Measurements from ENCODE around the gene KCTD11. TPM values are rescaled to one million over a fixed set of nuclear protein-coding genes. Genes with fewer than 3 reads are reported as not detected.

Gene KCTD11
- total RNA-seq, 2 experiments from 2014 or later: 6.0 to 8.6 TPM

Small RNA genes within 50 kb of the gene (small RNA-seq; reads per million reads assigned to genes)
- not detected for gene AC026954.2

Other genes starting within 250 kb of the KCTD11 start
Only the 30 nearest of the 36 such genes appear.
- gene ASGR1, start 172.8 kb upstream of the KCTD11 start, total RNA-seq (2014; rRNA removed; shearing (Covaris generic)): 0.23 and 1.1 TPM in 2 replicates
- gene ASGR1, start 172.8 kb upstream of the KCTD11 start, total RNA-seq (2022): 0.85 and 1.2 TPM in 2 replicates
- gene DLG4, start 132.3 kb upstream of the KCTD11 start, total RNA-seq (2014; rRNA removed; shearing (Covaris generic)): 9.0 and 15.4 TPM in 2 replicates
- gene DLG4, start 132.3 kb upstream of the KCTD11 start, total RNA-seq (2022): 27.3 and 30.2 TPM in 2 replicates
- 226 and 297 TPM in 2 replicates for gene ACADVL, start 132.2 kb upstream of the KCTD11 start, total RNA-seq (2014; rRNA removed; shearing (Covaris generic))
- 204 and 238 TPM in 2 replicates for gene ACADVL, start 132.2 kb upstream of the KCTD11 start, total RNA-seq (2022)
- 84.3 and 98.8 TPM in 2 replicates for gene DVL2, start 117.6 kb upstream of the KCTD11 start, total RNA-seq (2014; rRNA removed; shearing (Covaris generic))
- gene DVL2, start 117.6 kb upstream of the KCTD11 start, total RNA-seq (2022): 99.9 and 100 TPM in 2 replicates
- gene PHF23, start 112.7 kb upstream of the KCTD11 start, total RNA-seq (2014; rRNA removed; shearing (Covaris generic)): 47.7 and 50.8 TPM in 2 replicates
- gene PHF23, start 112.7 kb upstream of the KCTD11 start, total RNA-seq (2022): 36.5 and 43.3 TPM in 2 replicates
- 106 and 128 TPM in 2 replicates for gene GABARAP, start 109.7 kb upstream of the KCTD11 start, total RNA-seq (2014; rRNA removed; shearing (Covaris generic))
- gene GABARAP, start 109.7 kb upstream of the KCTD11 start, total RNA-seq (2022): 199 and 207 TPM in 2 replicates
- gene CTDNEP1, start 100.4 kb upstream of the KCTD11 start, total RNA-seq (2014; rRNA removed; shearing (Covaris generic)): 52.1 and 53.2 TPM in 2 replicates
- gene CTDNEP1, start 100.4 kb upstream of the KCTD11 start, total RNA-seq (2022): 161 and 173 TPM in 2 replicates
- gene ELP5, start 99.9 kb upstream of the KCTD11 start, total RNA-seq (2014; rRNA removed; shearing (Covaris generic)): 71.7 and 84.6 TPM in 2 replicates
- 96.8 and 97.3 TPM in 2 replicates for gene ELP5, start 99.9 kb upstream of the KCTD11 start, total RNA-seq (2022)
- gene CLDN7, start 89.7 kb upstream of the KCTD11 start, total RNA-seq (2014; rRNA removed; shearing (Covaris generic)): 0.28 TPM in 1 of 2 replicates, not detected in the other
- gene CLDN7, start 89.7 kb upstream of the KCTD11 start, total RNA-seq (2022): 0.32 and 0.65 TPM in 2 replicates
- gene SLC2A4, start 70.4 kb upstream of the KCTD11 start, total RNA-seq (2014; rRNA removed; shearing (Covaris generic)): 0.49 and 0.63 TPM in 2 replicates
- 0.30 and 0.61 TPM in 2 replicates for gene SLC2A4, start 70.4 kb upstream of the KCTD11 start, total RNA-seq (2022)
- 9.8 and 12.8 TPM in 2 replicates for gene YBX2, start 57.5 kb upstream of the KCTD11 start, total RNA-seq (2014; rRNA removed; shearing (Covaris generic))
- 6.7 and 11.8 TPM in 2 replicates for gene YBX2, start 57.5 kb upstream of the KCTD11 start, total RNA-seq (2022)
- gene EIF5A, start 44.5 kb upstream of the KCTD11 start, total RNA-seq (2014; rRNA removed; shearing (Covaris generic)): 491 and 519 TPM in 2 replicates
- gene EIF5A, start 44.5 kb upstream of the KCTD11 start, total RNA-seq (2022): 692 and 803 TPM in 2 replicates
- 70.4 and 70.5 TPM in 2 replicates for gene GPS2, start 36.8 kb upstream of the KCTD11 start, total RNA-seq (2014; rRNA removed; shearing (Covaris generic))
- gene GPS2, start 36.8 kb upstream of the KCTD11 start, total RNA-seq (2022): 75.0 and 80.8 TPM in 2 replicates
- 30.2 and 34.7 TPM in 2 replicates for gene NEURL4, start 22.8 kb upstream of the KCTD11 start, total RNA-seq (2014; rRNA removed; shearing (Covaris generic))
- 50.2 and 66.8 TPM in 2 replicates for gene NEURL4, start 22.8 kb upstream of the KCTD11 start, total RNA-seq (2022)
- gene ACAP1, start 15.6 kb upstream of the KCTD11 start, total RNA-seq (2014; rRNA removed; shearing (Covaris generic)): 113 and 117 TPM in 2 replicates
- 256 and 259 TPM in 2 replicates for gene ACAP1, start 15.6 kb upstream of the KCTD11 start, total RNA-seq (2022)
- gene TMEM95, start 3.0 kb downstream of the KCTD11 start, total RNA-seq (2014; rRNA removed; shearing (Covaris generic)): not detected in 2 replicates
- 0.31 TPM in 1 of 2 replicates, not detected in the other for gene TMEM95, start 3.0 kb downstream of the KCTD11 start, total RNA-seq (2022)
- 2.9 and 5.0 TPM in 2 replicates for gene TNK1, start 28.9 kb downstream of the KCTD11 start, total RNA-seq (2014; rRNA removed; shearing (Covaris generic))
- gene TNK1, start 28.9 kb downstream of the KCTD11 start, total RNA-seq (2022): 4.8 and 6.4 TPM in 2 replicates
- gene PLSCR3, start 42.4 kb downstream of the KCTD11 start, total RNA-seq (2014; rRNA removed; shearing (Covaris generic)): 8.9 and 15.3 TPM in 2 replicates
- gene PLSCR3, start 42.4 kb downstream of the KCTD11 start, total RNA-seq (2022): 23.1 and 27.6 TPM in 2 replicates
- gene TMEM256, start 51.9 kb downstream of the KCTD11 start, total RNA-seq (2014; rRNA removed; shearing (Covaris generic)): 108 and 165 TPM in 2 replicates
- gene TMEM256, start 51.9 kb downstream of the KCTD11 start, total RNA-seq (2022): 96.6 and 107 TPM in 2 replicates
- gene NLGN2, start 55.7 kb downstream of the KCTD11 start, total RNA-seq (2014; rRNA removed; shearing (Covaris generic)): 0.06 TPM in 1 of 2 replicates, not detected in the other
- gene NLGN2, start 55.7 kb downstream of the KCTD11 start, total RNA-seq (2022): 1.2 TPM in 1 of 2 replicates, not detected in the other
- gene SPEM1, start 68.2 kb downstream of the KCTD11 start, total RNA-seq (2014; rRNA removed; shearing (Covaris generic)): not detected in 2 replicates
- not detected in 2 replicates for gene SPEM1, start 68.2 kb downstream of the KCTD11 start, total RNA-seq (2022)
- gene SPEM2, start 73.5 kb downstream of the KCTD11 start, total RNA-seq (2014; rRNA removed; shearing (Covaris generic)): not detected in 2 replicates
- not detected in 2 replicates for gene SPEM2, start 73.5 kb downstream of the KCTD11 start, total RNA-seq (2022)
- gene SPEM3, start 76.7 kb downstream of the KCTD11 start, total RNA-seq (2014; rRNA removed; shearing (Covaris generic)): not detected in 2 replicates
- gene SPEM3, start 76.7 kb downstream of the KCTD11 start, total RNA-seq (2022): not detected in 2 replicates
- gene TMEM102, start 83.3 kb downstream of the KCTD11 start, total RNA-seq (2014; rRNA removed; shearing (Covaris generic)): 13.4 and 15.6 TPM in 2 replicates
- gene TMEM102, start 83.3 kb downstream of the KCTD11 start, total RNA-seq (2022): 16.6 and 18.9 TPM in 2 replicates
- 1.3 and 2.8 TPM in 2 replicates for gene FGF11, start 87.3 kb downstream of the KCTD11 start, total RNA-seq (2014; rRNA removed; shearing (Covaris generic))
- gene FGF11, start 87.3 kb downstream of the KCTD11 start, total RNA-seq (2022): 9.9 and 11.0 TPM in 2 replicates
- gene CHRNB1, start 92.9 kb downstream of the KCTD11 start, total RNA-seq (2014; rRNA removed; shearing (Covaris generic)): 12.7 and 13.2 TPM in 2 replicates
- 13.4 and 15.6 TPM in 2 replicates for gene CHRNB1, start 92.9 kb downstream of the KCTD11 start, total RNA-seq (2022)
- gene ZBTB4, start 127.5 kb downstream of the KCTD11 start, total RNA-seq (2014; rRNA removed; shearing (Covaris generic)): 3.4 and 3.5 TPM in 2 replicates
- 3.9 and 4.6 TPM in 2 replicates for gene ZBTB4, start 127.5 kb downstream of the KCTD11 start, total RNA-seq (2022)
- not detected in 2 replicates for gene SLC35G6, start 129.3 kb downstream of the KCTD11 start, total RNA-seq (2014; rRNA removed; shearing (Covaris generic))
- not detected in 2 replicates for gene SLC35G6, start 129.3 kb downstream of the KCTD11 start, total RNA-seq (2022)
- gene POLR2A, start 132.2 kb downstream of the KCTD11 start, total RNA-seq (2014; rRNA removed; shearing (Covaris generic)): 76.6 and 84.2 TPM in 2 replicates
- 218 and 264 TPM in 2 replicates for gene POLR2A, start 132.2 kb downstream of the KCTD11 start, total RNA-seq (2022)
- not detected in 2 replicates for gene TNFSF12, start 196.9 kb downstream of the KCTD11 start, total RNA-seq (2014; rRNA removed; shearing (Covaris generic))
- not detected in 2 replicates for gene TNFSF12, start 196.9 kb downstream of the KCTD11 start, total RNA-seq (2022)